GM19463 (cell line): Measurements from ENCODE around the gene GDE1.
"Not testable (repeated sequence)": the region's sequence is repeated elsewhere in the genome, so short reads cannot be mapped to it uniquely, and the experiment has no call there.

ENCODE experiments used
- ATAC-seq: cut with Tn5 transposase; IDR thresholded peaks from one replicate; pipeline ENCODE4 v1.9.1; 2021; ENCODE audit warnings: mild to moderate bottlenecking, moderate library complexity; ENCODE audit not compliant: unreplicated experiment

Gene GDE1

GRCh38 chr16:19521471-19522396 lies at the start of gene GDE1:
Gene GDE1, minus strand, starts transcription at chr16:19522098. Its CDS starts 134 bp downstream, at chr16:19521964.
- peak; percentile 73 for ATAC-seq

GRCh38 chr16:19567560-19567959 lies 45.7 kb upstream of the GDE1 start:
- ATAC-seq, result no peak

- ATAC-seq, result no peak
These were observed 44.5 kb upstream of the GDE1 start for GRCh38 chr16:19566362-19566761.

GRCh38 chr16:19563377-19563776 lies 41.5 kb upstream of the GDE1 start:
- no peak for ATAC-seq

GRCh38 chr16:19560078-19560477 lies 38.2 kb upstream of the GDE1 start:
- ATAC-seq, result no peak

- no peak for ATAC-seq
These were observed 37.5 kb upstream of the GDE1 start for GRCh38 chr16:19559242-19559910.

- no peak for ATAC-seq
These were observed 34.3 kb upstream of the GDE1 start for GRCh38 chr16:19555938-19556771.

GRCh38 chr16:19555186-19555937 lies 33.5 kb upstream of the GDE1 start, which contains the start of gene VPS35L:
Gene VPS35L, plus strand, starts transcription at chr16:19555703. Its CDS starts 27 bp downstream, at chr16:19555730.
- peak; percentile 94 for ATAC-seq

GRCh38 chr16:19549673-19550072 lies 27.8 kb upstream of the GDE1 start:
- ATAC-seq, result no peak

GRCh38 chr16:19548144-19548543 lies 26.2 kb upstream of the GDE1 start:
- ATAC-seq, result no peak

GRCh38 chr16:19543278-19543996 lies 21.5 kb upstream of the GDE1 start:
- not testable (repeated sequence) for ATAC-seq

- no peak for ATAC-seq
These were observed 20.4 kb upstream of the GDE1 start for GRCh38 chr16:19542138-19542821.

GRCh38 chr16:19540241-19540970 lies 18.5 kb upstream of the GDE1 start:
- ATAC-seq, result no peak

- ATAC-seq, result no peak
These were observed 10.7 kb upstream of the GDE1 start for GRCh38 chr16:19532601-19533000.

- no peak for ATAC-seq
These were observed 6.8 kb upstream of the GDE1 start for GRCh38 chr16:19528666-19529065.

GRCh38 chr16:19527161-19527560 lies 5.3 kb upstream of the GDE1 start:
- ATAC-seq, result no peak

- no peak for ATAC-seq
These were observed 3.5 kb upstream of the GDE1 start for GRCh38 chr16:19525385-19525723.

GRCh38 chr16:19524616-19525384 lies 2.9 kb upstream of the GDE1 start:
- ATAC-seq, result no peak
